PC-3 (cell line): ENCODE data around the gene SUGP1. TPM values are rescaled to one million over a fixed set of nuclear protein-coding genes. Genes with fewer than 3 reads are reported as not detected.

Experiments
- ATAC-seq: fragments of 200-7000 bp; cut with Tn5 transposase; 2 replicates; pipeline ENCODE4 v1.9.1; 2020; ENCODE audit warnings: mild to moderate bottlenecking, moderate library complexity
- BruUV-seq: library from RNA; stranded (reverse); fragments of 400-500 nt; replicated peaks from 2 replicates; lab custom pipeline; 2021; lab: Mats Ljungman, UMichigan
- CTCF ChIA-PET: fragments of 300-600 bp; sonication (Branson Sonifier 250); formaldehyde crosslinking; loops from one replicate; lab custom pipeline; 2022; ENCODE audit warnings: antibody characterized with exemption; lab: Charles Lee
- POLR2A ChIA-PET: fragments of 300-600 bp; sonication (Branson Sonifier 250); formaldehyde crosslinking; loops from one replicate; lab custom pipeline; 2022; ENCODE audit warnings: antibody characterized with exemption; ENCODE audit not compliant: unreplicated experiment; lab: Charles Lee
- DNase-seq: peaks from one replicate; pipeline ENCODE4 v3.0.0-alpha.2; 2015
- H2AFZ ChIP-seq: fragments of 300-600 bp; sonication (generic); 2 replicates; pipeline ENCODE4 v1.6.0; 2016; ENCODE audit warnings: antibody characterized with exemption, low read length
- H3F3A ChIP-seq: fragments of 300-600 bp; sonication (generic); one replicate; pipeline ENCODE4 v1.6.0; 2017; ENCODE audit warnings: antibody characterized with exemption, low read length, control low read depth, mild to moderate bottlenecking; ENCODE audit not compliant: unreplicated experiment
- H3K27ac ChIP-seq: fragments of 300-600 bp; sonication (generic); 2 replicates; pipeline ENCODE4 v1.5.1; 2016; ENCODE audit warnings: mild to moderate bottlenecking, low read length
- H3K27me3 ChIP-seq: fragments of 300-600 bp; sonication (generic); 2 replicates; pipeline ENCODE4 v1.6.1; 2016; ENCODE audit warnings: low read length, mixed read lengths
- H3K36me3 ChIP-seq: fragments of 300-600 bp; sonication (generic); 2 replicates; pipeline ENCODE4 v1.6.1; 2016; ENCODE audit warnings: low read depth, mixed run types, low read length, mixed read lengths
- H3K4me1 ChIP-seq: fragments of 300-600 bp; sonication (generic); 2 replicates; pipeline ENCODE4 v1.5.1; 2016; ENCODE audit warnings: low read length; ENCODE audit not compliant: insufficient read depth
- H3K4me2 ChIP-seq: fragments of 300-600 bp; sonication (generic); 2 replicates; pipeline ENCODE4 v1.6.0; 2016; ENCODE audit warnings: low read length
- H3K4me3 ChIP-seq: fragments of 300-600 bp; sonication (generic); 2 replicates; pipeline ENCODE4 v1.5.1; 2016; ENCODE audit warnings: mild to moderate bottlenecking, low read length, mixed read lengths
- H3K79me2 ChIP-seq: fragments of 300-600 bp; sonication (generic); 2 replicates; pipeline ENCODE4 v1.6.1; 2017; ENCODE audit warnings: low read length, mixed read lengths
- H3K9ac ChIP-seq: fragments of 300-600 bp; sonication (generic); 2 replicates; pipeline ENCODE4 v1.6.0; 2016; ENCODE audit warnings: mild to moderate bottlenecking, low read length
- H3K9me2 ChIP-seq: fragments of 300-600 bp; sonication (generic); replicated peaks from 2 replicates; pipeline ENCODE4 v1.6.1; 2016; ENCODE audit warnings: mixed run types, low read length, mixed read lengths
- H3K9me3 ChIP-seq: fragments of 300-600 bp; sonication (generic); 2 replicates; pipeline ENCODE4 v1.6.1; 2016; ENCODE audit warnings: low read length, mixed read lengths
- H4K20me1 ChIP-seq: fragments of 300-600 bp; sonication (generic); 2 replicates; pipeline ENCODE4 v1.6.1; 2016; ENCODE audit warnings: low read length, mixed read lengths
- EZH2 ChIP-seq: fragments of 300-600 bp; sonication (generic); IDR thresholded peaks from one replicate; pipeline ENCODE4 v1.6.1; 2017; ENCODE audit warnings: antibody characterized with exemption, mild to moderate bottlenecking, low read length; ENCODE audit not compliant: unreplicated experiment
- EZH2phosphoT487 ChIP-seq: fragments of 300-600 bp; sonication (generic); IDR thresholded peaks from 2 replicates; pipeline ENCODE4 v1.6.1; 2018; ENCODE audit warnings: mild to moderate bottlenecking, antibody characterized with exemption, low read length, borderline replicate concordance
- intact Hi-C: fragments of 100-400 bp; cut with micrococcal nuclease; formaldehyde crosslinking; loops from 2 replicates; pipeline ENCODE4 v1.9.0; 2023
- total RNA-seq: library from RNA; depleted of rRNA; stranded (reverse); fragments of >200 nt; gene quantifications from 2 replicates; pipeline ENCODE4 v1.2.3, GENCODE V29; 2014
- TF ChIP-seq, protein P1 (sequence below): fragments of 300-600 bp; sonication (generic); conservative IDR thresholded peaks from 2 replicates; pipeline ENCODE4 v1.5.1; 2017; ENCODE audit warnings: antibody characterized with exemption, low read depth, mild to moderate bottlenecking, low read length

Gene SUGP1
- total RNA-seq, 1 experiment from 2014 or later = 42.1 TPM

DNA sequence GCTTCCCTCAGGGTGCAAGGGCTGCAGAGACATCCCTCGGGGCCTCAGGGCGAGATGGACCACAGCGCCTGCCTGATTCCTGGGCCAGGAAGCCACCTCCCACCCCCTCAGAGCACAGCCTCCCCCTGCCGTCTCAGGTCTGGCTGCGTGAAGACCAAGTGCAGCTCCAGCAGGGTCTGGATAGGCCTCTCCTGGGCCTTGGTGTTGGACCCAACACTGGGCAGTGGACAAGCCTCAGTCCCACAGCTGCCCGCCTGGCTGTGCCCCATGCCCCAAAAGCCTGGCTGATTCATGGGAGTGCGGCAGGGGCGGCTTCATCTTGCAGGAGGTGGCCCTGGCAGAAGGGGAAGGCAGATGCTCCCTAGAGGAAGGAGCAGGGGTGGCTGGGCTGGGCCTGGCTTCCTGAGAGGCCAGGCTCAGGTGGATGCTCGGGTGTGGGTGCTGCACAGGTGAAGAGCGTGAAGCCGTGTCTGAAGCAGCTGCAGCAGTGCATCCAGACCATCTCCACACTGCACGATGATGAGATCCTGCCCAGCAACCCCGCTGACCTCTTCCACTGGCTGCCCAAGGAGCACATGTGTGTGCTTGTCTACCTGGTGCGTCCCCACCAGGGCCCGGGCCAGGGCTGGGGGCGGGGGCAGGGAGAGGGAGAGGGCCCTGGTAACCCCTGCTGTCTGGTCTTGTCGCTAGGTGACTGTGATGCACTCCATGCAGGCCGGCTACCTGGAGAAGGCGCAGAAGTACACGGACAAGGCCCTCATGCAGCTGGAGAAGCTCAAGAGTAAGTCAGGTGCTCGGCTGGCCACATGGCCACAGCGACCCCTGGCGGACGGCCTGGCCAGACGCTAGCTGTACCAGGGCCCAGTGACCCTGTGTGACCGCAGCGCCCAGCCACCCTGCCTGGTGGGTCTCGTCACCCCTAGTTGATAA, 22.0 kb upstream of the SUGP1 start:
- POLR2A ChIA-PET = no interaction called here
- Histone ChIP-seq H3K9ac (no peak overlapping the region), H3K27me3 (no peaks in the 10 kb centered on the region), H3F3A (no peaks in the 10 kb centered on the region), H3K9me2 (no peaks in the 10 kb centered on the region), H3K79me2 (no peaks in the 10 kb centered on the region), H3K4me1 (no peaks in the 10 kb centered on the region), H2AFZ (no peak overlapping the region), H3K9me3 (no peaks in the 10 kb centered on the region), H3K4me2 (no peak overlapping the region), H4K20me1 (no peaks in the 10 kb centered on the region), H3K36me3 (peaks cover 37% of the 10 kb centered on the region; the same call in 1 of the 2 replicates), H3K4me3 (no peak overlapping the region), H3K27ac (no peak overlapping the region)
- TF ChIP-seq, protein P1, sequence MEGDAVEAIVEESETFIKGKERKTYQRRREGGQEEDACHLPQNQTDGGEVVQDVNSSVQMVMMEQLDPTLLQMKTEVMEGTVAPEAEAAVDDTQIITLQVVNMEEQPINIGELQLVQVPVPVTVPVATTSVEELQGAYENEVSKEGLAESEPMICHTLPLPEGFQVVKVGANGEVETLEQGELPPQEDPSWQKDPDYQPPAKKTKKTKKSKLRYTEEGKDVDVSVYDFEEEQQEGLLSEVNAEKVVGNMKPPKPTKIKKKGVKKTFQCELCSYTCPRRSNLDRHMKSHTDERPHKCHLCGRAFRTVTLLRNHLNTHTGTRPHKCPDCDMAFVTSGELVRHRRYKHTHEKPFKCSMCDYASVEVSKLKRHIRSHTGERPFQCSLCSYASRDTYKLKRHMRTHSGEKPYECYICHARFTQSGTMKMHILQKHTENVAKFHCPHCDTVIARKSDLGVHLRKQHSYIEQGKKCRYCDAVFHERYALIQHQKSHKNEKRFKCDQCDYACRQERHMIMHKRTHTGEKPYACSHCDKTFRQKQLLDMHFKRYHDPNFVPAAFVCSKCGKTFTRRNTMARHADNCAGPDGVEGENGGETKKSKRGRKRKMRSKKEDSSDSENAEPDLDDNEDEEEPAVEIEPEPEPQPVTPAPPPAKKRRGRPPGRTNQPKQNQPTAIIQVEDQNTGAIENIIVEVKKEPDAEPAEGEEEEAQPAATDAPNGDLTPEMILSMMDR = peak; percentile 90
- no peak for TF ChIP-seq EZH2phosphoT487
- intact Hi-C loops = no loop called here
- ATAC-seq (peak; percentile 91), DNase-seq (peak; percentile 64)
- CTCF ChIA-PET = interaction anchor here (0.5 to 0.6 kb wide), 2 partner anchors 55 to 253 kb away, joined by 3 read pairs; no protein-coding TSS in a partner anchor
- no TSS peak for BruUV-seq

DNA sequence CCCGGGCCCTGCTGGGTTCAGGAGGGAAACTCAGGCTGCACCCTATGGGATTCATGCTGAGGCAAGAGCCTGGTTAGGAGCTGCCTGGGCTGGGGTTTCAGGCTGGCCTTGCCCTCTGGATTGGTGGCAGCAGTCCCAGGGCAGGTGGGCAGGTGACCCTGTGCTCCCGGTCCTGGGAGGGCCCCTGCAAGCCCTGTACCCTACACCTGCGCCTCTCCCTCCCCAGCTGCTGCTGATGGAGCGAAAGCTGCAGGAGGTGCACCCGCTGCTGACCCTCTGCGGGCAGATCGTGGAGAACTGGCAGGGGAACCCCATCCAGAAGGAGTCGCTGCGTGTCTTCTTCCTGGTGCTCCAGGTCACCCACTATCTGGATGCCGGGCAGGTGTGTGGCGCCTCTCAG, 20.7 kb upstream of the SUGP1 start:
- no peaks in the 10 kb centered on the region for H3K4me1 ChIP-seq
- ATAC-seq (no peak), DNase-seq (no peak)
- H3K9me3 ChIP-seq = no peaks in the 10 kb centered on the region
- intact Hi-C loops = no loop called here
- no peaks in the 10 kb centered on the region for H3K27me3 ChIP-seq
- no peak overlapping the region for H3K9ac ChIP-seq
- H3K9me2 ChIP-seq = no peaks in the 10 kb centered on the region
- no peaks in the 10 kb centered on the region for H4K20me1 ChIP-seq
- H3K4me2 ChIP-seq = no peak overlapping the region
- no peaks in the 10 kb centered on the region for H3F3A ChIP-seq
- BruUV-seq = no TSS peak
- H3K36me3 ChIP-seq = peaks cover 29% of the 10 kb centered on the region; the same call in 1 of the 2 replicates
- TF ChIP-seq, protein P1 = no peak
- TF ChIP-seq EZH2phosphoT487 = no peak
- no peak for TF ChIP-seq EZH2
- H3K27ac ChIP-seq = no peak overlapping the region
- H3K4me3 ChIP-seq = no peak overlapping the region
- no peaks in the 10 kb centered on the region for H3K79me2 ChIP-seq
- CTCF ChIA-PET = no interaction called here
- POLR2A ChIA-PET = no interaction called here
- no peak overlapping the region for H2AFZ ChIP-seq

DNA sequence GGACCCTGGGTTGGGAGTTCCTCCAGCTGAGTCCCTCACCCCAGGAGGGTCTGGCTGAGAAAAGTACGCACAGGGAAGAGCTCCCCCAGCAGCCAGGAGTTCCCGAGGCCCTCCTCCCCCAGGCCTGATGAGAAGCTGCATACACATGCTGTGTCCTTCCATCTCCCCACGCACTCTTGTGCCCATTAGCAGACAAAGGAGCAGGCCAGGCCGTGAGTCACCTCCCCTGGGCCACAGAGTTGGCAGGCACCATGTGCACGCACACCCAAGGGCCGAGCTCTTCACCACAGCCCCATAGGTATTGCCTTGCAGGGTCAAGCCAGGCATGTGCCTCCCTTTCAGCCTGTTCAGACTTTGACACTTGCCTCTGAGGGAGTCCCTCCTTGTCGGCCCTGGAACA, 17.8 kb upstream of the SUGP1 start:
- POLR2A ChIA-PET = no interaction called here
- peak; percentile 34 for DNase-seq

More for the DNA sequence above, 17.8 kb upstream of the SUGP1 start:
- Histone ChIP-seq H3K27me3 (no peaks in the 10 kb centered on the region), H3K79me2 (no peaks in the 10 kb centered on the region), H3K4me2 (no peak overlapping the region), H3K9me3 (no peaks in the 10 kb centered on the region), H3K36me3 (peaks cover 17% of the 10 kb centered on the region; the same call in 1 of the 2 replicates), H3F3A (no peaks in the 10 kb centered on the region), H3K4me1 (no peaks in the 10 kb centered on the region), H3K27ac (no peak overlapping the region), H2AFZ (no peak overlapping the region), H4K20me1 (no peaks in the 10 kb centered on the region), H3K4me3 (no peak overlapping the region), H3K9me2 (no peaks in the 10 kb centered on the region), H3K9ac (no peak overlapping the region)
- TF ChIP-seq EZH2 (no peak), EZH2phosphoT487 (no peak)
- TF ChIP-seq, protein P1 = no peak
- peak; percentile 64 for ATAC-seq
- intact Hi-C loops = no loop called here
- no TSS peak for BruUV-seq
- CTCF ChIA-PET = no interaction called here
